HG03378 (cell line): ENCODE data around the gene PNMA8A.

Source experiments
- ATAC-seq: cut with Tn5 transposase; IDR thresholded peaks from one replicate; pipeline ENCODE4 v1.9.1; 2021; ENCODE audit warnings: mild to moderate bottlenecking, moderate library complexity; ENCODE audit not compliant: unreplicated experiment

PNMA8A gene

DNA sequence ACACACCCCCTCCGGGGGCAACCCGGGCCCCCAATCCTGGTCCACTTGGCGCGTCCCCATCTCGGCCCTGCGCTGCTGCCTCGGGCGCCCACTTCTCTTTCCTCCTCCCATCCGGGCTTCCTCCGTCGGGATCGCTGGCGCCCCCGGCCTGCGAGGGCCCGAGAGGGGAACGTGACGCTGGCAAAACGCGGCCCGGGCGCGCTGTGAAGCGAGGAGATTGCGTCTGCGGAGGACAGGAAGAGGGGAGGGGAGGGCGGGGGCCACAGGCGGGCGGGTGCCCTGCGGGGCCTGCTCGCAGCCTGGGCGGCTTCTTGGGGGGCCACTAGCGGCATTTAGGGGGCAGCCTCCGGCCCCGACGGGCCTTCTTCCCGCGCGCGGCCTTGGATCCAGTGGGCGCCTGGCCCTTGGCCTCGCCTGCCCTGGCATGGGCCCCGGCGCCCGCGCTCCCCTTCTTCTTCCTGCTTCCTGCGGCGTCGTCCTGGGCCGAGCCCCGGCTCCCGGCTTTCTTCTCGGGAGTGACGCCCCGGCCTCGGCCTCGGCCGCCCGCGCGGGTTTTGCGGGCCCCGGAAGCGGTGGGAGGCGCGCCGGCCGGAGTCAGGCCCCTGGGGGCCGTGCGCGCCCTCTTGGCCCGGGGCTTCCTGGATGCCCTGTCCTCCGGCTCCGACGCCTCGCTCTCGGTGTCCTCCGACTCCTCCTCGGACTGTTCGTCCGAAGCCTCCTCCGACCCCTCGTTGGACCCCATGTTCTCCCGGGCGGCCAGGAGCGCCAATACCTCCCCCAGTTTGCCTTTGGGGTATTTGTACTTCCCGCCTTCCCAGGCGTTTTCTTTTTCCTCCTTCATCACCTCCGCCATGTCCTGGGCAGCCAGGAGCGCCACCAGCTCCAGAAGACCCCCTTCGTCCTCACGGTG lies 22.1 kb upstream of the PNMA8A start:
- no peak for ATAC-seq

- ATAC-seq = no peak
Measured at GRCh38 chr19:46492841-46493235, 21.5 kb upstream of the PNMA8A start.

DNA sequence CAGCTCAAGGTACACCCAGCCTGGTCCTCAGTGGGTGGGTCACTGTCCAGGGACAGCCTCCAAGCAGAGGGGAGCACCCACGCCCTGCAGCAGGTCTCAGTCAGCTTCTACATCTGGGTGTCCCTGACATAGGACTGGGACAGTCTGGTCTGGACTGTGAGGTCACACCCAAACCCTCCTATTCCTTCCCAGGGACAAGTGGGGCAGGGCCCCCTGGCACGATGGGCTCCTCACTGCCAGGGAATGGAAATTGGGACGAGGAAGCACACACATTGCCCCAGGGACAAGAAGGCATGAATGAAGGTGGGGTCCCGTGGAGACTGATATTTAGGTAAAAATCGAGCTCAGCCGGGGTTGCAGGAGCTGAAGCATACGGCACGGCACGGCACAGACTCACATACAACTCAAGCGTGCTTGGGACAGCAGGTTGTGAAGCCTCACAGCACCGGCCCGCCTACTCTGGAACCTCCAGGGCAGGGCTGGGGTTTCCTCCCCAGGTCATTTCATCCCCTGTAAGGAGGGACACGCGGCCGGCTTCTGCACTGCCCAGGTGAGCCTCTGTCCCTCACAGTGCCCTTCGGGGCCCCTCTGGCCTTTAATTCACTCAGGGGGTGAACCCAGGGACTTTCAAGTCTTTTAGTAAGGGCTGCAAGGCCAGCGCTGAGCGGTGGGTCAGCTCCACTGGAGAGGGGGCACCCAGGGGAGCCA lies 20.8 kb upstream of the PNMA8A start:
- no peak for ATAC-seq

DNA sequence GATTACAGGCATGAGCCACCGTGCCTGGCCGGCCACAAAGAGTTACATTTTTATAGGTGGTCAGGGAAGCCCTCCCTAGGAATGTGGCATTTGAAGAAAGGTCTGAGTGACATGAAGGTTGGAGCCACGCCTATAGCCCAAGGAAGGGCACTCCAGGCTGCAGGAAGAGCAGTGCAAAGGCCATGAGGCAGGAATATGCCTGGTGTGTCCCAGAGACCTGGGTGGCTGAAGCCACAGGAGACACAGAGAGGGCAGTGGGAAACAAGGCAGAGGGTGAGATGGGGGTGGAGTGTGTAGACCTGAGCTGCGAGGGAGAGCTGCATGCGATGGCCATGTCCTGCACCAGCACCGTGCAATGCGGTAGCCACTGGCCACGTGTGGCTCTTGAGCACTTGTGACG lies 19.4 kb upstream of the PNMA8A start:
- no peak for ATAC-seq

DNA sequence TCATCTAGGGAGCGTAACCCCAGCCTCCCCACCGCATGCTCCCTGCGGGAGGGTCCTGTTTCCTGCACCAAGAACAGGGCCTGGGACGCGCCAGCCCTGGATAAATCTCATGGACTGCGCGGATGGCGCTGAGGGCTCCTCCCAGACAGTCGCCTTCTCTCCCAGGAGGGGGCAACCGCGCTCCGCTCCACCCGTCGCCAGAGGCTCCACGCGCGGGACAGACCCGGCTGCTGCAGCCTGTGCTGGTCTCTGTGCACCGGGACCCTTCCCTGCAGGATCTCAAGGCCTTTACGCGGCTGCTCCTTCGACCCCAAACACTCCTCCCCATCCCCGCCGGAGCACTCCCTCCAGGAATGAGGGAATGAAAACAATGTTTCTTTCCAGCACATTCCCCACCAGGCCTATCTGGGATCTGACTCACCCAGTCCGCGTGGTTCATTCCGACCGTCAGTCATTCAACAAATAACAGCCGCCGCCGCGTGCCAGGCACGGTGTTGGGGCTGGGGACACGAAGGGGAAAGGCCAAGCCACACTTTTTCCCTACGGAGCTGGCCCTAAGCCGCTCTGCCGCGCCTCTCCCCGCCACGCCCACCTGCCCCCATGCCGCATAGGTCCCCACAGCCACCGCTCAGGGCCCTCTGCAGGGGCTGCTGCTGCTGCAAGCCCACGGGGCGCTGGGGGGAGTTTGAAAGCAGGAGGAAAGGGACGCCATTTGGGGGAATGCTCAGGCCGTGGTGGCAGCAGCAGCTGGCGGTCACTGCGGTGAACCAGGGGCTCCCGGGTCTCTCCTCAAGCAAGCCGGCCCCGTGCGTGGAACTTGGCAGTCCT lies 18.3 kb upstream of the PNMA8A start:
- ATAC-seq = no peak

GRCh38 chr19:46488551-46488950 lies 17.2 kb upstream of the PNMA8A start:
- ATAC-seq = no peak

DNA sequence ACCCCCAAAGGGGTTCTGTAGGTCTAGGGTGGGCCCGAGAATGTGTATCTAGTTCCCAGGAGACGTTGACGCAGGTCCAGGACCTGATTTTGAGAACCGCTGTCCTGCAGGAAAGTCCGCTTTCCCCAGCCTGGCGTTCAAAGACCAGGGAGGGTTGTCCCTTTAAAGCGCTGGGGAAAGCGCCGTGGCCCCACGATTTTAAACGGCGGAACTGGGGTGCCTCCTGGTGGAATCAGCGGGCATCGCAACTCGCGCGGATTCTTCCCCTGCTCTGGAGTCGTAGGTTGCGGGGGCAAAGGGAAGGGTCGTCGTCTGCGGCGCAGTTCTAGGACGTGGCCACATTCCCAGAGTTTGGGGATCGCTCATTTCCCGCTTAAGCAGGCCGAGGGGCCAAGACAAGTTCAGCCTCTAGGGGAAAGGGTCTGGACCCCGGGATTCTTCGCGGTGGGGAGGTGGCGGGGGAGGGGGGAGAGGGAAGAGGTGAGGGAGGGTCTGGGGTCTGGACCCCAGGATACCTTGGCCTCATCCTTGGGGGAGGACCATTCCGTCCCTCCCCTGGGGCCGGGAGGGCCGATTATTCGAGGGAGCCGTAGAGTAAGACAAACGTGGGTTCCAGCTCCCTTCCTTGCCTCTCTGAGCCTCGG lies 16.6 kb upstream of the PNMA8A start:
- ATAC-seq = no peak

GRCh38 chr19:46487178-46487801 lies 15.9 kb upstream of the PNMA8A start:
- ATAC-seq = no peak

- no peak for ATAC-seq
Measured at GRCh38 chr19:46486358-46486757, 15.0 kb upstream of the PNMA8A start.

DNA sequence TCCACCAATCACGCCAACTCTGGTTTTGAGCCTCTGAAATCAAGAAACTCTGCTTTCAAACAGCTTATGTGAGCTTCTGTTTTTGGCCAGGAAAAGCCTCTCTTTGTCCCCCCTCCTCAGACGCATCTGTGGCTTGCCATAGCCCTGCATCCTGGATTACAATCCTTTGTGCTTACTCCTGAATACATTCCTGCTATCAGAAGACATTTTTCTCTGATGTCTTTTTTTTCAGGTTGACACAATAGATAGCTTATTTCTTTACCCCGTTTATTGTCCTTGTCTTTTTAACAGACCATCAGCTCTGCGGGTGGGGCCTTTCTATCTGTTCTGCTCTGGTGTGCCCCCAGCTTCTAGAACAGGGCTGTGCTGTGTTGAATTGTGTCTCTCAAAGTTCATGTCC lies 13.3 kb upstream of the PNMA8A start:
- ATAC-seq = no peak

DNA sequence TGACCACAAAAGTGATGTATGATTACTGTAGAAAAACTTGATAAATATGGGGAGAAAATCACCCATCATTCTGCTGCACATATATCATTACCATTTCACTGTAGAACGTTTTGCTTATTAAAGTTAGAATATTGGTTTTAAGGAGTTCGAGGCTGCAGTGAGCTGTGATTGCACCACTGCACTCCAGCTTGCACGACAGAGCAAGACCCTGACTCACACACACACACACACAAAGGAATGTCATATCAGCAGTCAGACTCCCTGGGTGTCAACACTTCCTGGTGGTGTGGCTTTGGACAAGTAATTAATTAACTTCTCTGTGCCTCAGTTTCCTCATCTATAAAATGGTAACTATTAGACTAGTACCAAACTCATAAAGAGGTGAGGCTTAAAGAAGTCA lies 11.3 kb upstream of the PNMA8A start:
- ATAC-seq = no peak

DNA sequence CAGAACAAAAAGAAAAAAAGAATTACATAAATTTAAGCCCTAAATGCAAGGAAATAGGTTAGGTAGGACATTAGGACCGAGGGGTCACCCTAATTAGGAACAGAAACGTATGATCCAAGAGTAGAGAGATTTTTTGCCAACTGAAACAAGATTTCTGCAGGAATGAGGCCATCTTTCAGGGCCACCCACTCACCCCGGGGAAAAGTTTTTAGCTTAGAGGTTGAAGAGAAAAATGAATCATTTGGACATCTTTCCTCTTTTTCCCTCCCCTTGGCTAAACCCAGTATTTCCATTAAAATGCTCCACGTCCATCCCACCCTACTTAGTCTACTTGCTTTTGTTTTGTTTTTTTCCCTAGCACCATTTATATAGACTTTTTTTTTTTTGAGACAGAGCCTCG lies 10.6 kb upstream of the PNMA8A start:
- no peak for ATAC-seq

DNA sequence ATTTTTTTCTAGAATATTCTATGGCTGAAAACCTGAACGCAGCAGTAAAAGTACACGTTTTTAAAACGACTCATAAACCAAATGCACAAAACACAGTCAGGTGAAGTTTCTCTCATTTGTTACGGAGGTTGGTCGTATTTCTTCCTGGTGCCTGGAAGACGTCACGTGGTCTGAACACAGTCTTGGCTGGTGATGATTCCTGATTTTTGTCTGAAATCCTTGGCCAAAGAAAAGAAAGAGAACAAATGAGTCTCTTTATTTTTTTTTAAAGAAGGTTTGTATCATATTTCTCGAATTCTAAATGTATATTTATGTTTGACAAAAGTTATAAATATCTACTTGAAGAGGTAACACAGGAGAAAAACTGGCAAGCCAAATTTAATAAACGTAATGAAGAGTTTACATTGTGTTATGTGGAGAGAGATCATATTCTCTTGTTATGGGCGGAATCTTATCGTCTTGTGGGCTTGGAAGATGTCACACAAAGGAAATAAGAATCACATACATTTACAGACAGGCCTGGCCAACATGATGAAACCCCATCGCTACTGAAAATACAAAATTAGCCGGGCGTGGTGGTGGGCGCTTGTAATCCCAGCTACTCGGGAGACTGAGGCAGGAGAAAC lies 10.0 kb upstream of the PNMA8A start:
- ATAC-seq = no peak

DNA sequence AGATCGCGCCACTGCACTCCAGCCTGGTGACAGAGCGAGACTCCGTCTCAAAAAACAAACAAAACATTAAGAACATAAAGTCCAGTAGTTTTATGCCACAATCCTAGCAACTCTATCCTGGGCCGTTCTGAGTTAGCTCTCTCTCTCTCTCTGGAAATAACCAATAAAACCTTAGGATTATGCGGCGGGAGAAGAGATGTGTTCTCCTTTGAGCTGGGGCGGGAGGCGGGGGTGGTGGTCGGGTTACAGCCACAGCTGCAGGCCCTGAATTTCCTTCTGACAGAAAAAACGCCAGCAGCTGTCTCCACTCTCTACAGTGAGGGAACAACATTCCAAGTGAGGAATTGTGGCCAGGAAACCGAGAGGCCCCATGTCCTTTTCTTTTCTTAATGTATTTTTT lies 9.1 kb upstream of the PNMA8A start:
- no peak for ATAC-seq

- ATAC-seq = no peak
Measured at GRCh38 chr19:46478356-46478986, 7.1 kb upstream of the PNMA8A start.

- ATAC-seq = no peak
Measured at GRCh38 chr19:46475986-46476385, 4.6 kb upstream of the PNMA8A start.

GRCh38 chr19:46474211-46474610 lies 2.8 kb upstream of the PNMA8A start:
- no peak for ATAC-seq

- ATAC-seq = no peak
Measured at GRCh38 chr19:46472592-46472991, 1.2 kb upstream of the PNMA8A start.

GRCh38 chr19:46471811-46472543 lies 614 bp upstream of the PNMA8A start:
- ATAC-seq = no peak
